ENCODE results near the gene HAUS7. TPM values are rescaled to one million over a fixed set of nuclear protein-coding genes. Genes with fewer than 3 reads are reported as not detected.

HAUS7 gene
- total RNA-seq, 1 experiment from 2014 or later = 59.9 TPM

GRCh38 chrX:153471663-153472280 lies 1.4 kb upstream of the HAUS7 start:
- Histone ChIP-seq H3K27ac (ENCODE audit: low read length) (0 out of 2 replicates have a peak overlapping the region, but pooled peaks have one; percentile 39), H3K36me3 (ENCODE audit: control insufficient read depth, insufficient read depth, low read length) (no peaks in the 10 kb centered on the region), H3K9me3 (ENCODE audit: control insufficient read depth, insufficient read depth, low read depth, low read length) (no peaks in the 10 kb centered on the region), H3K4me3 (ENCODE audit: low read depth in 2 of 2, low read length in 2 of 2) (no peak overlapping the region), H3K4me1 (ENCODE audit: control insufficient read depth, insufficient read depth, low read length) (no peaks in the 10 kb centered on the region), H3K27me3 (ENCODE audit: control insufficient read depth, insufficient read depth, low read length) (no peaks in the 10 kb centered on the region)
- intact Hi-C loops (cut with micrococcal nuclease; ENCODE audit: unreplicated experiment) = no loop called here
- ChIA-PET CTCF (interaction anchor here (0.6 to 1.3 kb wide), 5 partner anchors 23 to 541 kb away, joined by 3 to 10 read pairs (median 6); partner anchors contain the start of gene BGN), POLR2A (no interaction called here)
- no TSS peak for BruUV-seq (replicated peaks)
- in situ Hi-C loops (cut with HindIII; ENCODE audit: low pct_unique_long_range_greater_than_20kb, low sequenced_read_pairs) = no loop called here
- TF ChIP-seq, protein P1, sequence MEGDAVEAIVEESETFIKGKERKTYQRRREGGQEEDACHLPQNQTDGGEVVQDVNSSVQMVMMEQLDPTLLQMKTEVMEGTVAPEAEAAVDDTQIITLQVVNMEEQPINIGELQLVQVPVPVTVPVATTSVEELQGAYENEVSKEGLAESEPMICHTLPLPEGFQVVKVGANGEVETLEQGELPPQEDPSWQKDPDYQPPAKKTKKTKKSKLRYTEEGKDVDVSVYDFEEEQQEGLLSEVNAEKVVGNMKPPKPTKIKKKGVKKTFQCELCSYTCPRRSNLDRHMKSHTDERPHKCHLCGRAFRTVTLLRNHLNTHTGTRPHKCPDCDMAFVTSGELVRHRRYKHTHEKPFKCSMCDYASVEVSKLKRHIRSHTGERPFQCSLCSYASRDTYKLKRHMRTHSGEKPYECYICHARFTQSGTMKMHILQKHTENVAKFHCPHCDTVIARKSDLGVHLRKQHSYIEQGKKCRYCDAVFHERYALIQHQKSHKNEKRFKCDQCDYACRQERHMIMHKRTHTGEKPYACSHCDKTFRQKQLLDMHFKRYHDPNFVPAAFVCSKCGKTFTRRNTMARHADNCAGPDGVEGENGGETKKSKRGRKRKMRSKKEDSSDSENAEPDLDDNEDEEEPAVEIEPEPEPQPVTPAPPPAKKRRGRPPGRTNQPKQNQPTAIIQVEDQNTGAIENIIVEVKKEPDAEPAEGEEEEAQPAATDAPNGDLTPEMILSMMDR (IDR thresholded peaks at IDR 0.05) = no peak
- TF ChIP-seq SIN3A (IDR thresholded peaks at IDR 0.05; ENCODE audit: borderline replicate concordance, insufficient read depth, low read depth, low read length) (no peak), TCF7L2 (IDR thresholded peaks at IDR 0.05; ENCODE audit: low read depth, low read length) (no peak), REST (IDR thresholded peaks at IDR 0.05; ENCODE audit: insufficient read depth in 1 of 2, low read depth in 2 of 2, low read length in 1 of 2) (no peak), POLR2AphosphoS5 (IDR thresholded peaks at IDR 0.05; ENCODE audit: low read depth, low read length) (no peak)
- no peak for ATAC-seq
- DNase-seq (ENCODE audit: low read depth, low spot score) = no peak

DNA sequence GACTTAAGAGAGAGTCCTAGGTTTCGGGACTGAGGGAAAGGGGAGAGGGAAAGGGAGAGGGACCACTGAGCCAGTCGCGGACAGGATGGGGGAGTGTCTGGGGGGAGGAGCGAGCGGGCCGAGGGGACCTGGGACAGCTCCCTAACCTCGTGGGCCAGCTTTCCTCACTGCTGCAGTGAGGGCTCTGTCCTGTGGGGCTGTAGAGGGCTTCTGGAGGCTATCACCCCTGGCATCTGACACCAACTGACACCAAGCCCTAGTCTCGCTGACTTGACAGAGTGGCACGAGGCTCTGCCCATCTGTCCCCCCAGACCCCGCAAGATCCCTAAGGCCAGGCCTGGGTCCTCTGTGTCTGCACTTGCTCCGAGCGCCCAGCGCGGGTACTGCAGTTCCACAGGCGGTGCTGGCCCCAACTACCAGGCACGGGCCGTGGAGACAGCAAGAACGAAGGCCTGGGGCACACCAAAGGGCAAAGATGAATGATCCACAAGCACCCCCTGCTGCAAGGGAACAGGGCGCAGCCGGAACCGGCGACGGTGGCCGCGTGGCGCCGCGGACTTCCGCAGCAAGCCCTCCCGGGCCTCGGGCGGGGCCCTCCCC lies 465 bp downstream of the HAUS7 start:
- ChIA-PET POLR2A (no interaction called here), CTCF (interaction anchor here (0.9 to 1.2 kb wide), 2 partner anchors 9 to 36 kb away, joined by 4 to 12 read pairs; no protein-coding TSS in a partner anchor)
- TF ChIP-seq REST (IDR thresholded peaks at IDR 0.05; ENCODE audit: insufficient read depth in 1 of 2, low read depth in 2 of 2, low read length in 1 of 2) = peak in 1 of 2 experiments; percentile 83; a peak in 2 of 4 replicates
- no peak for TF ChIP-seq TCF7L2 (IDR thresholded peaks at IDR 0.05; ENCODE audit: low read depth, low read length)
- peak; percentile 93; the same call in 1 of the 2 replicates for TF ChIP-seq SIN3A (IDR thresholded peaks at IDR 0.05; ENCODE audit: borderline replicate concordance, insufficient read depth, low read depth, low read length)
- no peak for TF ChIP-seq POLR2AphosphoS5 (IDR thresholded peaks at IDR 0.05; ENCODE audit: low read depth, low read length)
- TF ChIP-seq, protein P1 (IDR thresholded peaks at IDR 0.05) = no peak
- no peaks in the 10 kb centered on the region for H3K9me3 ChIP-seq (ENCODE audit: control insufficient read depth, insufficient read depth, low read depth, low read length)
- ATAC-seq (peak; percentile 54), DNase-seq (ENCODE audit: low read depth, low spot score) (no peak)
- H3K36me3 ChIP-seq (ENCODE audit: control insufficient read depth, insufficient read depth, low read length) = no peaks in the 10 kb centered on the region
- in situ Hi-C loops (cut with HindIII; ENCODE audit: low pct_unique_long_range_greater_than_20kb, low sequenced_read_pairs) (no loop called here), intact Hi-C loops (cut with micrococcal nuclease; ENCODE audit: unreplicated experiment) (no loop called here)
- BruUV-seq (replicated peaks) = no TSS peak
- H3K27me3 ChIP-seq (ENCODE audit: control insufficient read depth, insufficient read depth, low read length) = no peaks in the 10 kb centered on the region
- H3K4me3 ChIP-seq (ENCODE audit: low read depth in 2 of 2, low read length in 2 of 2) = peak overlapping the region; percentile 75 to 95
- peak overlapping the region; percentile 81 for H3K27ac ChIP-seq (ENCODE audit: low read length)
- H3K4me1 ChIP-seq (ENCODE audit: control insufficient read depth, insufficient read depth, low read length) = no peaks in the 10 kb centered on the region
